GM12801 (cell line): ENCODE measurements around the gene MATN1.

Experiments used
- CTCF ChIP-seq: IDR thresholded peaks from one replicate; pipeline ENCODE4 v1.5.1; 2011; ENCODE audit warnings: control low read depth; ENCODE audit not compliant: insufficient read length; ENCODE audit errors: extremely low read depth

MATN1 gene

GRCh38 chr1:30675761-30676160 lies 47.6 kb downstream of the MATN1 start:
- TF ChIP-seq CTCF: no peak

GRCh38 chr1:30675289-30675688 lies 48.1 kb downstream of the MATN1 start:
- no peak for TF ChIP-seq CTCF

GRCh38 chr1:30673395-30673794 lies 50.0 kb downstream of the MATN1 start:
- TF ChIP-seq CTCF: no peak

- no peak for TF ChIP-seq CTCF
Measured at GRCh38 chr1:30672661-30673060, 50.7 kb downstream of the MATN1 start.

GRCh38 chr1:30670240-30671060 lies 52.9 kb downstream of the MATN1 start:
- no peak for TF ChIP-seq CTCF

GRCh38 chr1:30668546-30669327 lies 54.6 kb downstream of the MATN1 start:
- TF ChIP-seq CTCF: no peak

GRCh38 chr1:30668024-30668423 lies 55.4 kb downstream of the MATN1 start:
- no peak for TF ChIP-seq CTCF
